ENCODE measurements around the gene PRMT7. TPM values are rescaled to one million over a fixed set of nuclear protein-coding genes. Genes with fewer than 3 reads are reported as not detected.

PRMT7 gene
- polyA plus RNA-seq, 1 donor from 2014 or later = 203 TPM

DNA sequence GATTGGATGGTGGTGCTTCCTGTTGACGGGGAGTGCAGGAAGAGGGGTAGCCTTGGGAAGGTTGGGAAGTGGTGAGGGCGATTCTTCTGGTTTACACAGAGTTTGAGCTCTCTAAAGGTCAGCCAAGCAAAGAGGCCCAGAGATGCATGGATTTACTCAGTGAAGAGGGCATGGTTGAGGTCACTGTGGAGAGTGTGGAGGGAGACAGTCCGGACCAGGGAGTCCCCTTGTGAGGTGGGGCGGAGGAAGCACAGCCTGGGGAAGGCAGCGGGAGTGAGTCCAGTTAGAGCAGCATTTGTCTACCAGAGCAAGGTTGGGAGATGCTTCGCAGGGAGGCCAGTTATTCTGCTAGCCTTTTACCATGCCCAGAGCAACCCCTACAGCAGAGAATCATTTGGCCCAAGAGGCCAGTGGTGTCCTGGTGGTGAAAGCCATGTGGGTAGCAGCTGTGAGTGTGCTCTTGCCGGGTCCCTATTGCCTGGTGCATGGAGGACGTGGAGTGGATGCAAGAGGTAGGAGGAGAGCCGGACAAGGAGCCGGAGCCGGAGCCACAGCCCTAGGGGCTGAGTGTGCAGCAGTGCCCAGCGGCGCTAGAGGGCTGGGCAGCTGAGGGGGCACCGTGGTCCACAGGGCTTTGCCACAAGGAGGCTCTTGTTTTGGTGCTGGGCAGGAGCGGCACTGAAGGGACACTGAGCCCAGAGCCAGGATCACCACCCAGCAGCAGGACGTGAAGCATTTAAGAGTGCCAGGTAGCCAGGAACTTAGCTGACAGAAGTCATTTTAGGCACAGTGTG is 27.7 kb downstream of the PRMT7 start:
- Histone ChIP-seq H3K27ac (ENCODE audit: low read length) (no peak overlapping the region), H3K4me3 (ENCODE audit: low read length) (no peak overlapping the region), H3F3A (ENCODE audit: insufficient read depth, low read length, poor library complexity, severe bottlenecking) (no peaks in the 10 kb centered on the region), H3K9ac (ENCODE audit: low read length) (no peak overlapping the region), H3K79me2 (replicated peaks; ENCODE audit: insufficient read depth, low read length) (no peaks in the 10 kb centered on the region), H2AFZ (ENCODE audit: low read depth, low read length) (no peak overlapping the region), H3K4me2 (ENCODE audit: low read length) (no peak overlapping the region), H3K27me3 (ENCODE audit: insufficient read depth, low read depth, low read length) (no peaks in the 10 kb centered on the region), H4K20me1 (ENCODE audit: insufficient read depth) (no peaks in the 10 kb centered on the region), H3K36me3 (ENCODE audit: insufficient read depth, low read length) (no peaks in the 10 kb centered on the region), H3K9me2 (ENCODE audit: insufficient read depth, low read length) (no peaks in the 10 kb centered on the region), H3K9me3 (ENCODE audit: low read length) (no peaks in the 10 kb centered on the region)
- TF ChIP-seq RAD21 (conservative IDR thresholded peaks at IDR 0.05) (no peak), POLR2AphosphoS5 (IDR thresholded peaks at IDR 0.05) (no peak), SMC3 (conservative IDR thresholded peaks at IDR 0.05; ENCODE audit: poor library complexity) (no peak), REST (IDR thresholded peaks at IDR 0.05; ENCODE audit: borderline replicate concordance) (no peak), EZH2 (IDR thresholded peaks at IDR 0.05; ENCODE audit: borderline replicate concordance, insufficient read depth, low read length, poor library complexity, severe bottlenecking) (no peak), EP300 (conservative IDR thresholded peaks at IDR 0.05; ENCODE audit: poor library complexity, severe bottlenecking) (no peak), MXI1 (conservative IDR thresholded peaks at IDR 0.05; ENCODE audit: poor library complexity, severe bottlenecking) (no peak), TAF1 (IDR thresholded peaks at IDR 0.05; ENCODE audit: low read depth) (no peak), CTCF (IDR thresholded peaks at IDR 0.05; ENCODE audit: poor library complexity, severe bottlenecking) (no peak)

GRCh38 chr16:68339214-68339613 is 28.4 kb downstream of the PRMT7 start:
- H3K9me3 ChIP-seq (ENCODE audit: low read length) = no peaks in the 10 kb centered on the region
- no peak overlapping the region for H3K4me3 ChIP-seq (ENCODE audit: low read length)
- H4K20me1 ChIP-seq (ENCODE audit: insufficient read depth) = no peaks in the 10 kb centered on the region
- no peak overlapping the region for H3K4me2 ChIP-seq (ENCODE audit: low read length)
- no peak overlapping the region for H2AFZ ChIP-seq (ENCODE audit: low read depth, low read length)
- H3K9me2 ChIP-seq (ENCODE audit: insufficient read depth, low read length) = no peaks in the 10 kb centered on the region
- H3K27ac ChIP-seq (ENCODE audit: low read length) = no peak overlapping the region
- H3K9ac ChIP-seq (ENCODE audit: low read length) = no peak overlapping the region
- no peak for TF ChIP-seq RAD21 (conservative IDR thresholded peaks at IDR 0.05)
- TF ChIP-seq POLR2AphosphoS5 (IDR thresholded peaks at IDR 0.05) = no peak
- TF ChIP-seq EP300 (conservative IDR thresholded peaks at IDR 0.05; ENCODE audit: poor library complexity, severe bottlenecking) = no peak
- no peak for TF ChIP-seq MXI1 (conservative IDR thresholded peaks at IDR 0.05; ENCODE audit: poor library complexity, severe bottlenecking)
- no peak for TF ChIP-seq TAF1 (IDR thresholded peaks at IDR 0.05; ENCODE audit: low read depth)
- no peak for TF ChIP-seq EZH2 (IDR thresholded peaks at IDR 0.05; ENCODE audit: borderline replicate concordance, insufficient read depth, low read length, poor library complexity, severe bottlenecking)
- TF ChIP-seq SMC3 (conservative IDR thresholded peaks at IDR 0.05; ENCODE audit: poor library complexity) = no peak
- no peak for TF ChIP-seq REST (IDR thresholded peaks at IDR 0.05; ENCODE audit: borderline replicate concordance)
- TF ChIP-seq CTCF (IDR thresholded peaks at IDR 0.05; ENCODE audit: poor library complexity, severe bottlenecking) = no peak
- no peaks in the 10 kb centered on the region for H3F3A ChIP-seq (ENCODE audit: insufficient read depth, low read length, poor library complexity, severe bottlenecking)
- H3K36me3 ChIP-seq (ENCODE audit: insufficient read depth, low read length) = no peaks in the 10 kb centered on the region
- no peaks in the 10 kb centered on the region for H3K79me2 ChIP-seq (replicated peaks; ENCODE audit: insufficient read depth, low read length)
- H3K27me3 ChIP-seq (ENCODE audit: insufficient read depth, low read depth, low read length) = no peaks in the 10 kb centered on the region
